Heart right ventricle (tissue), 16 donors: ENCODE data around the gene BMPER. TPM values are rescaled to one million over a fixed set of nuclear protein-coding genes. Genes with fewer than 3 reads are reported as not detected.

Experiments used
- ATAC-seq, 8 donors: fragments of 200-7000 bp; cut with Tn5 transposase; one replicate each; pipeline ENCODE4 v1.9.1; 2020; ENCODE audit warnings: mild to moderate bottlenecking in 8 of 8, moderate library complexity in 8 of 8, moderate number of reproducible peaks in 1 of 8
- DNase-seq, 2 donors: peaks; one replicate each; pipeline ENCODE4 v3.0.0-alpha.2; 2020
- H3K27ac ChIP-seq, 10 donors: fragments of 200-600 bp; sonication (generic) in 2 of 10; one replicate each; pipeline versions ENCODE4 v1.5.0 to v1.8.0; 2020 to 2022; ENCODE audit warnings: mild to moderate bottlenecking in 3 of 10
- H3K27me3 ChIP-seq, 7 donors: fragments of 200-600 bp; one replicate each; pipeline ENCODE4 v1.8.0; 2021 to 2022; ENCODE audit warnings: mild to moderate bottlenecking in 2 of 7
- H3K36me3 ChIP-seq, 9 donors: fragments of 200-600 bp; sonication (generic) in 1 of 9; one replicate each; pipeline versions ENCODE4 v1.5.0 to v1.8.0; 2020 to 2022; ENCODE audit warnings: mild to moderate bottlenecking in 2 of 9
- H3K4me1 ChIP-seq, 9 donors: fragments of 200-600 bp; sonication (generic) in 1 of 9; one replicate each; pipeline versions ENCODE4 v1.5.0 to v1.8.0; 2020 to 2022; ENCODE audit warnings: mild to moderate bottlenecking in 4 of 9
- H3K4me3 ChIP-seq, 10 donors: fragments of 200-600 bp; sonication (generic) in 2 of 10; one replicate each; pipeline versions ENCODE4 v1.5.0 to v1.8.0; 2020 to 2022; ENCODE audit warnings: mild to moderate bottlenecking in 7 of 10, moderate library complexity in 2 of 10
- H3K9me3 ChIP-seq, 11 donors: fragments of 200-600 bp in 10 of 11; sonication (generic) in 2 of 11; one replicate each; pipeline versions ENCODE4 v1.5.0 to v1.8.0; 2013 to 2022; ENCODE audit warnings: mild to moderate bottlenecking in 2 of 11, control low read depth in 1 of 11, moderate library complexity in 1 of 11
- WGBS, 2 donors: extraction: QIAGEN DNeasy Blood & Tissue Kit; methylation state at CpG; one replicate each; pipeline ENCODE4 v1.1.7; 2013; ENCODE audit warnings: inconsistent platforms in 1 of 2; 5-methylcytosine and 5-hydroxymethylcytosine counted together
- intact Hi-C, 10 donors: fragments of 100-400 bp; cut with DNase I; formaldehyde crosslinking; loops; one replicate each; pipeline versions ENCODE4 v1.11.1 to v1.14.2; 2022
- polyA plus RNA-seq, 2 donors: library from polyadenylated mRNA; stranded (reverse); fragments of 200-250 nt; gene quantifications; one replicate each; pipeline ENCODE4 v1.2.3, GENCODE V29; 2013
- total RNA-seq, 10 donors: library from RNA; stranded (reverse); fragmentation: NEBNext Ultra II Directional in 3 of 10; extraction: Animal tissue kit (Norgen Biotek cat#: 25700) in 3 of 10; gene quantifications; one replicate each; pipeline versions ENCODE4 v1.2.1 to v1.2.4, GENCODE V29; 2021 to 2023
- TF ChIP-seq, protein P1 (sequence below), 9 donors: fragments of 200-600 bp; sonication (generic) in 2 of 9; IDR thresholded peaks; one replicate each; pipeline versions ENCODE4 v1.5.0 to v1.8.0; 2021 to 2022; ENCODE audit warnings: antibody characterized with exemption in 9 of 9, mild to moderate bottlenecking in 5 of 9, moderate library complexity in 1 of 9
- donor health status: Arrhythmogenic right ventricular cardiomyopathy.
- donor health status: ischemic (EF 13 %, LVEDD 7.1; RV severe dilation, severe dysfunction).
- donor health status: healthy with polysubstance abuse.
- donor health status: DM: no; HTN: yes; CAD: no.
- donor health status: DM: no; HTN: no; CAD: no.
- donor health status: ischemic (EF 25% LVEDD 6.9; RV normal size, moderate dysfunction).
- donor health status: ischemic (EF 25% LVEDD 5.7; RV mildly dilated, moderate dysfunction).
- donor health status: healthy.
- donor health status: DM: yes; HTN: yes; CAD: no.
- donor health status: Ischemic cardiomyopathy.
- donor health status: ischemic (EF 35%, LVEDD 5.7; RV mildly dilated, moderate dysfunction).
- donor health status: nonischemic (EF 11% LVEDD 7.7; RV severe dilation, severe dysfunction).
- donor health status: DM: yes; HTN: yes; CAD: no.
- donor health status: PGD.
- donor health status: ischemic (EF 29% LVEDD 5.4; RV normal size, mild dysfunction).
- donor health status: nonischemic (EF 23%, LVEDD 6.1; RV moderate dilation, normal function).

BMPER gene
- total and polyA plus RNA-seq, 12 donors: 0.70 to 3.9 (median 1.5) TPM

- peaks cover 0 to 24% (median 9%) of the 10 kb centered on the region in 7 donors for H3K27me3 ChIP-seq
- no peak for ATAC-seq
- no peak overlapping the region for H3K27ac ChIP-seq
- H3K9me3 ChIP-seq: no peaks in the 10 kb centered on the region
- H3K36me3 ChIP-seq: no peaks in the 10 kb centered on the region
- TF ChIP-seq, protein P1, sequence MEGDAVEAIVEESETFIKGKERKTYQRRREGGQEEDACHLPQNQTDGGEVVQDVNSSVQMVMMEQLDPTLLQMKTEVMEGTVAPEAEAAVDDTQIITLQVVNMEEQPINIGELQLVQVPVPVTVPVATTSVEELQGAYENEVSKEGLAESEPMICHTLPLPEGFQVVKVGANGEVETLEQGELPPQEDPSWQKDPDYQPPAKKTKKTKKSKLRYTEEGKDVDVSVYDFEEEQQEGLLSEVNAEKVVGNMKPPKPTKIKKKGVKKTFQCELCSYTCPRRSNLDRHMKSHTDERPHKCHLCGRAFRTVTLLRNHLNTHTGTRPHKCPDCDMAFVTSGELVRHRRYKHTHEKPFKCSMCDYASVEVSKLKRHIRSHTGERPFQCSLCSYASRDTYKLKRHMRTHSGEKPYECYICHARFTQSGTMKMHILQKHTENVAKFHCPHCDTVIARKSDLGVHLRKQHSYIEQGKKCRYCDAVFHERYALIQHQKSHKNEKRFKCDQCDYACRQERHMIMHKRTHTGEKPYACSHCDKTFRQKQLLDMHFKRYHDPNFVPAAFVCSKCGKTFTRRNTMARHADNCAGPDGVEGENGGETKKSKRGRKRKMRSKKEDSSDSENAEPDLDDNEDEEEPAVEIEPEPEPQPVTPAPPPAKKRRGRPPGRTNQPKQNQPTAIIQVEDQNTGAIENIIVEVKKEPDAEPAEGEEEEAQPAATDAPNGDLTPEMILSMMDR (IDR thresholded peaks at IDR 0.05): no peak
- H3K4me1 ChIP-seq: peaks cover 0 to 10% (median 7%) of the 10 kb centered on the region in 9 donors
- 55 to 61% methylated on average over 4 of the region's 4 CpGs for WGBS, 2 donors
- intact Hi-C loops: loop anchor here in 5 of 10 donors (5.0 to 10.0 kb wide), 4 partner anchors 58 to 648 kb away; no protein-coding TSS in a partner anchor
- DNase-seq: peak in 1 of 2 donors; percentile 19
- no peak overlapping the region for H3K4me3 ChIP-seq
Measured at GRCh38 chr7:33892945-33893344, 12.4 kb upstream of the BMPER start.

GRCh38 chr7:33893377-33893776 is 12.0 kb upstream of the BMPER start:
- WGBS, 2 donors: 80 to 86% methylated on average over 4 of the region's 4 CpGs
- Histone ChIP-seq H3K4me1 (peaks cover 0 to 10% (median 7%) of the 10 kb centered on the region in 9 donors), H3K27ac (no peak overlapping the region), H3K4me3 (no peak overlapping the region), H3K36me3 (no peaks in the 10 kb centered on the region), H3K9me3 (no peaks in the 10 kb centered on the region), H3K27me3 (peaks cover 0 to 21% (median 11%) of the 10 kb centered on the region in 7 donors)
- DNase-seq (no peak), ATAC-seq (no peak)
- intact Hi-C loops: loop anchor here in 5 of 10 donors (5.0 to 10.0 kb wide), 4 partner anchors 59 to 649 kb away; no protein-coding TSS in a partner anchor
- TF ChIP-seq, protein P1 (IDR thresholded peaks at IDR 0.05): no peak

DNA sequence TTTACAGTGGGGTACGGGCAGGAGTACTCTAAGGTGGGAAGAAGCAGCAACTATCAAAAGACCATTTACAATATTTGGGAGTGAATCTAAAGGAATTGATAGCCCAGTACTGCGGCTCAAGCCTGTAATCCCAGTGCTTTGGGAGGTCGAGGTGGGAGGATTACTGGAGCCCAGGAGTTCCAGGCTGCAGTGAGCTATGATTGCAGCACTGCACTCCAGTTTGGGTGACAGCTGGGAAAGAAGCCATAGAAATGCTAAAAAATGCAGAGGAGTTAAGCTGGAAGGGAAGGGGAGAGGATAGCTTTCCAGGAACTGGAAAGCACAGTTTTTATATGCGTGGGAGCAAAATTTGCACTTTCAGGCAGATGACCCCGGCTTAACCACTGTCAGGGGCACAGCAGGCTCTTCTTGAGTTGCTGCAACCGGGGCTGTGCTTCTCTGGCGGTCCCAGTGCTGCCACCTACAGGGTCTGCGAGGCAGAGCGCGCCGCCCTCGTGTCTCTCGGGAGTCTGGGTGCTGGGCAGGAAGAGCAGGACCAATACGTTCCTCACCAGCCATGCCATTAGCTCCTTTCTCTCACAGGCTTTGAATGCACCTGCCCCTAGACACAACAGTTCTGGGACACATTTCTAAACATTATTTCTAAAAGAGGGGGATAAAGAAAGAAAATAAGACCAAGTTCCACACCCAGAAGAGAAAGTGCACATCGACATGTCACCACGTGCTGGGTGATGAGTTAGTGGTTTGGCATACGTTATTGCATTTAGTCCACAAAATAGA is 10.1 kb upstream of the BMPER start:
- H3K4me3 ChIP-seq: peak overlapping the region in 1 of 10 donors; percentile 24
- H3K27ac ChIP-seq: no peak overlapping the region
- H3K36me3 ChIP-seq: no peaks in the 10 kb centered on the region
- TF ChIP-seq, protein P1 (IDR thresholded peaks at IDR 0.05): peak; percentile 84 to 95 (median 93)
- 18 to 21% methylated on average over 17 of the region's 17 CpGs for WGBS, 2 donors
- peaks cover 0 to 26% (median 19%) of the 10 kb centered on the region in 7 donors for H3K27me3 ChIP-seq
- intact Hi-C loops: loop anchor here in 7 of 10 donors (1.0 to 10.0 kb wide), 6 partner anchors 60 to 650 kb away; no protein-coding TSS in a partner anchor
- H3K9me3 ChIP-seq: no peaks in the 10 kb centered on the region
- peak; percentile 82 to 87 for DNase-seq
- peaks cover 0 to 10% (median 7%) of the 10 kb centered on the region in 9 donors for H3K4me1 ChIP-seq
- ATAC-seq: peak; percentile 83 to 98 (median 94)

- no peak overlapping the region for H3K4me3 ChIP-seq
- peaks cover 0 to 75% (median 44%) of the 10 kb centered on the region in 7 donors for H3K27me3 ChIP-seq
- H3K9me3 ChIP-seq: no peaks in the 10 kb centered on the region
- peaks cover 0 to 20% (median 10%) of the 10 kb centered on the region in 9 donors for H3K4me1 ChIP-seq
- H3K36me3 ChIP-seq: no peaks in the 10 kb centered on the region
- intact Hi-C loops: loop anchor here in 2 of 10 donors (5.0 kb wide), 2 partner anchors 138 to 183 kb away; no protein-coding TSS in a partner anchor
- TF ChIP-seq, protein P1 (IDR thresholded peaks at IDR 0.05): no peak
- H3K27ac ChIP-seq: no peak overlapping the region
- no peak for DNase-seq
- no peak for ATAC-seq
Measured at GRCh38 chr7:33900501-33900900, 4.8 kb upstream of the BMPER start.
